D721Med (cell line): Measurements from ENCODE around the gene RPS3.
"Not testable (repeated sequence)": the region's sequence is repeated elsewhere in the genome, so short reads cannot be mapped to it uniquely, and the experiment has no call there.

Source experiments
- DNase-seq: peaks from one replicate; pipeline ENCODE4 v3.0.0; 2011; ENCODE audit warnings: low spot score; ENCODE audit not compliant: insufficient read length
- FAIRE-seq: peaks from 2 replicates; lab custom pipeline; 2011; peaks lifted over from hg19 to GRCh38; lab: Jason Lieb, UNC
- TF ChIP-seq, protein P1 (sequence below): IDR thresholded peaks from 2 replicates; pipeline ENCODE4 v1.5.1; 2012; ENCODE audit warnings: mild to moderate bottlenecking, control low read depth; ENCODE audit not compliant: insufficient read depth; ENCODE audit errors: missing control alignments

RPS3 gene

GRCh38 chr11:75352588-75353206 lies 46.6 kb upstream of the RPS3 start:
- no peak for FAIRE-seq
- TF ChIP-seq, protein P1, sequence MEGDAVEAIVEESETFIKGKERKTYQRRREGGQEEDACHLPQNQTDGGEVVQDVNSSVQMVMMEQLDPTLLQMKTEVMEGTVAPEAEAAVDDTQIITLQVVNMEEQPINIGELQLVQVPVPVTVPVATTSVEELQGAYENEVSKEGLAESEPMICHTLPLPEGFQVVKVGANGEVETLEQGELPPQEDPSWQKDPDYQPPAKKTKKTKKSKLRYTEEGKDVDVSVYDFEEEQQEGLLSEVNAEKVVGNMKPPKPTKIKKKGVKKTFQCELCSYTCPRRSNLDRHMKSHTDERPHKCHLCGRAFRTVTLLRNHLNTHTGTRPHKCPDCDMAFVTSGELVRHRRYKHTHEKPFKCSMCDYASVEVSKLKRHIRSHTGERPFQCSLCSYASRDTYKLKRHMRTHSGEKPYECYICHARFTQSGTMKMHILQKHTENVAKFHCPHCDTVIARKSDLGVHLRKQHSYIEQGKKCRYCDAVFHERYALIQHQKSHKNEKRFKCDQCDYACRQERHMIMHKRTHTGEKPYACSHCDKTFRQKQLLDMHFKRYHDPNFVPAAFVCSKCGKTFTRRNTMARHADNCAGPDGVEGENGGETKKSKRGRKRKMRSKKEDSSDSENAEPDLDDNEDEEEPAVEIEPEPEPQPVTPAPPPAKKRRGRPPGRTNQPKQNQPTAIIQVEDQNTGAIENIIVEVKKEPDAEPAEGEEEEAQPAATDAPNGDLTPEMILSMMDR: no peak
- no peak for DNase-seq

GRCh38 chr11:75355051-75355450 lies 44.3 kb upstream of the RPS3 start:
- TF ChIP-seq, protein P1: no peak
- FAIRE-seq (no peak), DNase-seq (no peak)

DNA sequence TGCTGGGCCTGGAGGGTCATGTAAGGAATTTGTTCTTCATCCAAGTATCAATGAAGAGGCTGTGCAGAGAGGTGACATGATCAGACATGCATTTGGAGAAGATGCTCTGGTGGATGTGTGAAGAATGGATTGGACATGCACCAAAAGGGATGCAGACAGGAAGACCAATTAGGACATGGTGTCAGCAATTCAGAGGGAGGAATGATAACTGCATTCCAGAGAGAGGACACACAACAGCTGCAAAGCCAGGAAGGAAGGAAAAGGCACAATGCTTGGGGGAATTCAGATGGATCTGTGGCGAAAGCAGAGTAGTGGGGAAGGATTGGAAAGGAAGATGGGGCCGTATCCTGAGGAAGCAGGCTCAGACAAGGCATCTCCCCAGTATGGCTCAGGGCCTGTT lies 42.7 kb upstream of the RPS3 start:
- no peak for FAIRE-seq

DNA sequence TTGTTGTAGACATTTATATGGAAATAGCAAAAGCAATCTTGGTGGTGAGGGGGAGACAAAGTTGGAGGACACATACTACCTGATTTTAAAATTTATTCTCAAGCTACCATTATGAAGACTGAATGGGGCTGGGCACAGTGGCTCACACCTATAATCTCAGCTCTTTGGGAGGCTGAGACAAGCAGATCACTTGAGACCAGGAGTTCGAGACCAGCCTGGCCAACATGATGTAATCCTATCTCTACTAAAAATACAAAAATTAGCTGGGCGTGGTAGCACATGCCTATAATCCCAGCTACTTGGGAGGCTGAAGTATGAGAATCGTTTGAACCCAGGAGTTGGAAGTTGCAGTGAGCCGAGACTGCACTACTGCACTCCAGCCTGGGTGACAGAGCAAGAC lies 37.0 kb upstream of the RPS3 start:
- DNase-seq, FAIRE-seq: not testable (repeated sequence)

More for the DNA sequence above, 42.7 kb upstream of the RPS3 start:
- DNase-seq: no peak
- TF ChIP-seq, protein P1: no peak

DNA sequence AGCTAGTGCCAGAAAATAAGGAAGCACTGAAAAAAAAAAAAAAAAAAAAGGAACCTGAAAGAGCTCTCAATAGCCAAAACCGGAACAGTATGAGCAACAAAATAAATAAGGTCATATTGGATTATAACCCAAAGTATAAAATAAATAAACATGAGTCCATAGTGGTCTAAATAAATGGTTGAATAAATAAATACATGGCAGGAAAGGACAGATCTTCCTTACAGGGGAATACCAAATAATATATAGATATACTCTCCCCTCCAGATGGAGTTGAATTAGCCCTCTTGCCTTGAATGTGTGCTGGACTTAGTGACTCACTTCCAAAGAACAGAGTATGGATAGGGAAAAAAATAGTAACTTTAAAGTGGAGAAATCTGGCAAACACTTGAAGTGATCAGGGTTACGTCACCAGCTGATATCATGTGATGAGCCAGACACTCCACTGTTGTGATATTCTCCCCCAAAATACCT lies 33.6 kb upstream of the RPS3 start:
- FAIRE-seq: no peak
- DNase-seq: no peak
- TF ChIP-seq, protein P1: no peak

GRCh38 chr11:75366826-75367225 lies 32.5 kb upstream of the RPS3 start:
- FAIRE-seq, DNase-seq: not testable (repeated sequence)

DNA sequence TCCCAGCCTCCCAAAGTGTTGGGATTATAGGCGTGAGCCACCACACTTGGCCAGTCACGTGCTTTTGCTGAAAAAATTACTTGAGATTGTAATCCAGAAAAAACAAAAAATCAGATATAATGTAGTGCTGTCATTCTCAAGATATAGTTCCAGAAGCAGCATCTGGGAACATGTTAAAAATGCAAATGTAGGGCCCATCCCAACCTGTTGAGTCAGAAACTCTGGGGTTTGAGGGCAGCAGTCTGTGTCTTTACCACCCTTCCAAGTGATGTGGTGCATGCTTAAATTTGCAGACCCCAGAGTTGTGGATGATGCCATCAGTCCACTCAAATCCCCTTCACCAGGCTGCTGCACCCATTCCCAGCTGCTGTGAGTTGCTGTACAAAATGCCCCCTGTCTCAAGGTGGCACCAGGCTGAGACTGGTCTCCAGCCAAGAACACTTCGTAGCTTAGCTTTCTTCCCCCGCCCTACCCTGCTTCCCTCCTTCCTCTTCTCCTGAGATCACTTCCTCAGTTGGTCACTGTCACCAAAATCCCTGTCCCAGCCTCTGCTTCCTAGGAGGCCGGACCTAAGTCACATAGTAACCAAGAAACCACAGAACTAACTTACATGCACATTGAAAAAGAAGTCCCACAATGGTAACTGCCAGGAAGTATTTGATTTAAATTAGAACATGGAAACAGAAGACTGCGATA lies 29.6 kb upstream of the RPS3 start:
- TF ChIP-seq, protein P1: no peak
- FAIRE-seq (no peak), DNase-seq (no peak)
